ENCODE measurements around the gene VAC14. TPM values are rescaled to one million over a fixed set of nuclear protein-coding genes. Genes with fewer than 3 reads are reported as not detected.

Gene VAC14
- total RNA-seq, 4 donors from 2014 or later: 31.1 to 47.0 (median 37.0) TPM

GRCh38 chr16:70777496-70777895, 23.5 kb downstream of the VAC14 start:
- intact Hi-C loops (cut with DNase I): no loop called here
- Histone ChIP-seq H3K9me3 (no peaks in the 10 kb centered on the region), H3K27me3 (no peaks in the 10 kb centered on the region), H3K4me1 (peaks cover 0 to 20% (median 14%) of the 10 kb centered on the region in 4 donors), H3K36me3 (peaks cover 25 to 73% (median 58%) of the 10 kb centered on the region in 4 donors), H3K27ac (replicated peaks in 1 of 4) (no peak overlapping the region), H3K4me3 (no peak overlapping the region)
- no peak for DNase-seq (ENCODE audit: extremely low spot score)
- WGBS: 91% methylated on average over 9 of the region's 9 CpGs
- TF ChIP-seq POLR2A (IDR thresholded peaks at IDR 0.05; ENCODE audit: low read depth) (no peak), EP300 (IDR thresholded peaks at IDR 0.05) (no peak), CTCF (IDR thresholded peaks at IDR 0.05) (no peak), POLR2AphosphoS5 (IDR thresholded peaks at IDR 0.05) (no peak)

GRCh38 chr16:70775399-70775798, 25.6 kb downstream of the VAC14 start:
- Histone ChIP-seq H3K27me3 (no peaks in the 10 kb centered on the region), H3K36me3 (peaks cover 11 to 66% (median 49%) of the 10 kb centered on the region in 4 donors), H3K9me3 (no peaks in the 10 kb centered on the region), H3K4me1 (peaks cover 0 to 27% (median 22%) of the 10 kb centered on the region in 4 donors), H3K4me3 (no peak overlapping the region), H3K27ac (replicated peaks in 1 of 4) (no peak overlapping the region)
- TF ChIP-seq POLR2AphosphoS5 (IDR thresholded peaks at IDR 0.05): no peak
- TF ChIP-seq CTCF (IDR thresholded peaks at IDR 0.05): no peak
- TF ChIP-seq EP300 (IDR thresholded peaks at IDR 0.05): no peak
- no peak for TF ChIP-seq POLR2A (IDR thresholded peaks at IDR 0.05; ENCODE audit: low read depth)
- intact Hi-C loops (cut with DNase I): no loop called here
- no peak for DNase-seq (ENCODE audit: extremely low spot score)
- 94% methylated on average over 4 of the region's 4 CpGs for WGBS

- Histone ChIP-seq H3K27me3 (no peaks in the 10 kb centered on the region), H3K36me3 (peaks cover 7 to 58% (median 46%) of the 10 kb centered on the region in 4 donors), H3K27ac (replicated peaks in 1 of 4) (no peak overlapping the region), H3K4me1 (peaks cover 0 to 25% (median 21%) of the 10 kb centered on the region in 4 donors), H3K4me3 (no peak overlapping the region), H3K9me3 (no peaks in the 10 kb centered on the region)
- 91% methylated on average over 13 of the region's 13 CpGs for WGBS
- intact Hi-C loops (cut with DNase I): no loop called here
- no peak for DNase-seq (ENCODE audit: extremely low spot score)
- no peak for TF ChIP-seq EP300 (IDR thresholded peaks at IDR 0.05)
- TF ChIP-seq POLR2A (IDR thresholded peaks at IDR 0.05; ENCODE audit: low read depth): no peak
- TF ChIP-seq POLR2AphosphoS5 (IDR thresholded peaks at IDR 0.05): no peak
- TF ChIP-seq CTCF (IDR thresholded peaks at IDR 0.05): no peak
Observed at GRCh38 chr16:70774261-70774660, 26.7 kb downstream of the VAC14 start.

GRCh38 chr16:70772493-70772892, 28.5 kb downstream of the VAC14 start:
- Histone ChIP-seq H3K4me1 (peaks cover 0 to 10% (median 7%) of the 10 kb centered on the region in 4 donors), H3K27ac (replicated peaks in 1 of 4) (no peak overlapping the region), H3K27me3 (no peaks in the 10 kb centered on the region), H3K9me3 (no peaks in the 10 kb centered on the region), H3K36me3 (peaks cover 7 to 57% (median 40%) of the 10 kb centered on the region in 4 donors), H3K4me3 (no peak overlapping the region)
- no peak for DNase-seq (ENCODE audit: extremely low spot score)
- 89% methylated on average over 1 of the region's 1 CpG for WGBS
- intact Hi-C loops (cut with DNase I): no loop called here
- TF ChIP-seq POLR2AphosphoS5 (IDR thresholded peaks at IDR 0.05): no peak
- no peak for TF ChIP-seq CTCF (IDR thresholded peaks at IDR 0.05)
- TF ChIP-seq POLR2A (IDR thresholded peaks at IDR 0.05; ENCODE audit: low read depth): no peak
- TF ChIP-seq EP300 (IDR thresholded peaks at IDR 0.05): no peak

Data from esophagus muscularis mucosa (tissue), 4 donors.